Urinary bladder (tissue), 4 donors: ENCODE data around the gene PDE7B. TPM values are rescaled to one million over a fixed set of nuclear protein-coding genes. Genes with fewer than 3 reads are reported as not detected.

Source experiments
- DNase-seq: peaks from one replicate; pipeline ENCODE4 v3.0.0-alpha.2; 2015; ENCODE audit errors: extremely low spot score
- H3K27ac ChIP-seq: one replicate; pipeline ENCODE4 v1.5.1; 2013; ENCODE audit warnings: low read depth, mild to moderate bottlenecking, moderate library complexity
- H3K36me3 ChIP-seq: one replicate; pipeline ENCODE4 v1.6.1; 2013; ENCODE audit warnings: mild to moderate bottlenecking, moderate library complexity; ENCODE audit not compliant: insufficient read depth
- H3K4me1 ChIP-seq: one replicate; pipeline ENCODE4 v1.6.1; 2013; ENCODE audit warnings: mild to moderate bottlenecking, moderate library complexity; ENCODE audit not compliant: insufficient read depth
- H3K4me3 ChIP-seq: one replicate; pipeline ENCODE4 v1.5.1; 2013; ENCODE audit warnings: low read depth, low read length
- WGBS: extraction: QIAGEN DNeasy Blood & Tissue Kit; methylation state at CpG from one replicate; pipeline ENCODE4 v1.1.7; 2013; 5-methylcytosine and 5-hydroxymethylcytosine counted together
- polyA plus RNA-seq: library from polyadenylated mRNA; stranded (reverse); fragments of 200-250 nt; gene quantifications from one replicate; pipeline ENCODE4 v1.2.3, GENCODE V29; 2013
- total RNA-seq: library from RNA; depleted of rRNA; stranded (reverse); fragments of >200 nt; gene quantifications from one replicate; pipeline ENCODE4 v1.2.3, GENCODE V29; 2014
- donor health status: healthy with polysubstance abuse.
- donor health status: healthy.

Gene PDE7B
- total and polyA plus RNA-seq, 2 donors: 9.3 to 34.2 TPM

- Histone ChIP-seq H3K4me3 (no peak overlapping the region), H3K36me3 (no peaks in the 10 kb centered on the region), H3K27ac (no peak overlapping the region), H3K4me1 (peaks cover 1% of the 10 kb centered on the region)
- DNase-seq: no peak
- WGBS: 22% methylated on average over 6 of the region's 6 CpGs
Measured at GRCh38 chr6:136059308-136059707, 207.8 kb downstream of the PDE7B start.

DNA sequence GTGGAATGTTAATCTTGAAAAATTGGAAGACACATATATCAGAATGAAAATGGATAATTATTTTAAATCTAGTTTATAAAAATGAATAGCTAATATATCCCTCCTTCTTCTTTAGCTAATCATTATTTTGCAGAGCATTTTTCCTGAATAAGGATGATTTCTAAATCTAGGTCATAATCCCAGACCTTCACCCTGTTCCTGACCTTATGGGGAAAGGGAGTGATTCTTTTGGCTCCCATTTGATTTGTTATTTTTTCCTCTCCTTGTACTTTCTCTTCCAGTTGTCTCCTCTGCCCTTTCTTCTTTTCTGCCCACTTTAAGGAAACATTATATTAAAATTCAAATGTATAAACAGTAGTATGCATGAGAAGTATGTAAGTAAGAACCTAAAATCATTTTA is 208.6 kb downstream of the PDE7B start:
- H3K4me3 ChIP-seq: no peak overlapping the region
- H3K36me3 ChIP-seq: no peaks in the 10 kb centered on the region
- peaks cover 1% of the 10 kb centered on the region for H3K4me1 ChIP-seq
- no peak for DNase-seq
- H3K27ac ChIP-seq: no peak overlapping the region

GRCh38 chr6:136060759-136061158 is 209.3 kb downstream of the PDE7B start:
- Histone ChIP-seq H3K4me3 (no peak overlapping the region), H3K36me3 (no peaks in the 10 kb centered on the region), H3K27ac (no peak overlapping the region), H3K4me1 (peaks cover 1% of the 10 kb centered on the region)
- no peak for DNase-seq

- 96% methylated on average over 5 of the region's 5 CpGs for WGBS
- DNase-seq: no peak
- H3K36me3 ChIP-seq: no peaks in the 10 kb centered on the region
- H3K4me3 ChIP-seq: no peak overlapping the region
- H3K4me1 ChIP-seq: peaks cover 1% of the 10 kb centered on the region
- H3K27ac ChIP-seq: no peak overlapping the region
Measured at GRCh38 chr6:136061701-136062100, 210.2 kb downstream of the PDE7B start.

GRCh38 chr6:136063096-136063495 is 211.6 kb downstream of the PDE7B start:
- DNase-seq: no peak
- H3K4me3 ChIP-seq: no peak overlapping the region
- H3K4me1 ChIP-seq: peaks cover 1% of the 10 kb centered on the region
- WGBS: 86% methylated on average over 3 of the region's 3 CpGs
- no peaks in the 10 kb centered on the region for H3K36me3 ChIP-seq
- H3K27ac ChIP-seq: no peak overlapping the region

- WGBS: 90% methylated on average over 3 of the region's 3 CpGs
- H3K4me1 ChIP-seq: peaks cover under 1% of the 10 kb centered on the region
Measured at GRCh38 chr6:136066005-136066404, 214.5 kb downstream of the PDE7B start.

DNA sequence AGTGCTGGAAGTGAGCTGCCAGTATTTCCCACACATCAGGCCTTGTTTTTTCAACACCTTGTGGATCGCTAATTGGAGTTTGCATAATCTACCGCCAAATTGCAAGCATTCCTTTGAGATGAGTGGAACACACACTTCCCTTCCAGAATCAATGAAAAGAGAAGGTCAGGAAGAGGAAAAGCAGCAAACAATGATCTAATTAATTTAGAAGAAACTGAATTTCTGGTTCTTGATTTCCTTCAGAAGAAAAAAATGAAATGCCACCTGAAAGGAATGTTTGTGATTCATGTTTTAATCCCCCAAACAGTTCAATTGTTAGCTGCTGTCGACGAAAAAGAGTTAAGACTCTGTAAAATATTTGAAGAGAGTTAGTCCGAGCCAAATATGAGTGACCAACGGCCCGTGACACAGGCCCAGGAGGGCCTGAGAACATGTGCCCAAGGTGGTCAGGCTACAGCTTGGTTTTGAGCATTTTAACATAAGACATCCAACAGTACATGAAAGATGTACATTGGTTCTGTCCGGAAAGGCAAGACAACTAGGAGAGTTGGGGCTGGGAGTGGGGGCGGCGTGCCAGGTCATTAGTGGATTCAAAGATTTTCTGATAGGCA is 216.3 kb downstream of the PDE7B start:
- H3K36me3 ChIP-seq: no peaks in the 10 kb centered on the region
- no peak overlapping the region for H3K27ac ChIP-seq
- WGBS: 90% methylated on average over 10 of the region's 10 CpGs

More at GRCh38 chr6:136066005-136066404, 214.5 kb downstream of the PDE7B start:
- Histone ChIP-seq H3K4me3 (no peak overlapping the region), H3K36me3 (no peaks in the 10 kb centered on the region), H3K27ac (no peak overlapping the region)
- DNase-seq: no peak

DNA sequence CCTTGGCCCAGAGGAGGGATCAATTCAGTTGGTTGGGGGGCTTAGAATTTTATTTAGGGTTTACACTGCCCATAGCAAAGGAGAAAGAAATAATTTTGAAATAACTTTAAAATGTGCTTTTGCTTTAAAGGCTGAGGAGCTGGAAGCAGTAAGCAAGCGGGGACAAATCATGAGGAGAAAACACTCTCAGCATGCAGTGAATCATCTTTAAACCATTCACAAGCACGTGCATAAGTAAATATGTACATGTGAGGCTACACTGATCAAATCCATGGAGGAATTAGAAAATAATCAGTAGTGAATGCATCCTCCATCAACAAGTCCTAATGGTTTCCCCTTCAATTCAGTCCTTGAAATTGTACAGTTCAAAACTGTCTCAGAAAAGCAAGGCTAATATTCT is 217.6 kb downstream of the PDE7B start:
- no peaks in the 10 kb centered on the region for H3K36me3 ChIP-seq
- H3K27ac ChIP-seq: no peak overlapping the region
- 40% methylated on average over 2 of the region's 2 CpGs for WGBS
- H3K4me1 ChIP-seq: no peaks in the 10 kb centered on the region
- no peak for DNase-seq
- no peak overlapping the region for H3K4me3 ChIP-seq

More for the DNA sequence above, 216.3 kb downstream of the PDE7B start:
- Histone ChIP-seq H3K4me1 (no peaks in the 10 kb centered on the region), H3K4me3 (no peak overlapping the region)
- DNase-seq: no peak

GRCh38 chr6:136070815-136071214 is 219.3 kb downstream of the PDE7B start:
- Histone ChIP-seq H3K4me1 (no peaks in the 10 kb centered on the region), H3K36me3 (no peaks in the 10 kb centered on the region), H3K4me3 (no peak overlapping the region), H3K27ac (no peak overlapping the region)
- WGBS: 96% methylated on average over 5 of the region's 5 CpGs
- no peak for DNase-seq

DNA sequence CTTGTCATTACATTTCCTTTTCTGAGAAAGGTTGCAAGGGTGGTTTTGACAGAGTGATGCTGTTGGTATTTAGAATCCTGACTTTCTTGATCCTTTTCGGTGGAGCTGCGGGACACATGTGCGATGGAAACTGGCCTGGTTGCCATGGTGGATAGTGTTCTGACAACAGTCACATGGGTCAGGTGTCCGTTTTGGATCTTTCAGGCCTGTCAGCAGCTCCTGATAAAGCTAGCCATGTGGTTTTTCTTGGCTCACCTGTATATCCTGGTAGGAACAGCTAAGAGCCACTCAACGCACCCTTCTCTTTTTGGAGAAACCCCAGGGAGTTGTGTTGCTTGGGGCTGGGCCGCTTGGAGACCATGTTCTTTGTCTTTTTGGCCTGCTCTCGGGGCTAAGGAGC is 221.2 kb downstream of the PDE7B start:
- no peaks in the 10 kb centered on the region for H3K36me3 ChIP-seq
- 95% methylated on average over 7 of the region's 7 CpGs for WGBS
- no peak overlapping the region for H3K27ac ChIP-seq
- no peaks in the 10 kb centered on the region for H3K4me1 ChIP-seq
- no peak for DNase-seq
- H3K4me3 ChIP-seq: no peak overlapping the region

- DNase-seq: no peak
- Histone ChIP-seq H3K27ac (no peak overlapping the region), H3K4me1 (no peaks in the 10 kb centered on the region), H3K4me3 (no peak overlapping the region), H3K36me3 (no peaks in the 10 kb centered on the region)
- 89% methylated on average over 5 of the region's 5 CpGs for WGBS
Measured at GRCh38 chr6:136073216-136073615, 221.7 kb downstream of the PDE7B start.

GRCh38 chr6:136076496-136076895 is 225.0 kb downstream of the PDE7B start:
- H3K4me3 ChIP-seq: no peak overlapping the region
- H3K36me3 ChIP-seq: no peaks in the 10 kb centered on the region
- H3K4me1 ChIP-seq: no peaks in the 10 kb centered on the region
- no peak overlapping the region for H3K27ac ChIP-seq
- 84% methylated on average over 3 of the region's 3 CpGs for WGBS
- DNase-seq: no peak

GRCh38 chr6:136077834-136078576 is 226.5 kb downstream of the PDE7B start:
- Histone ChIP-seq H3K4me1 (no peaks in the 10 kb centered on the region), H3K4me3 (no peak overlapping the region), H3K36me3 (no peaks in the 10 kb centered on the region), H3K27ac (no peak overlapping the region)
- WGBS: 62% methylated on average over 5 of the region's 5 CpGs
- DNase-seq: no peak

- WGBS: 76% methylated on average over 6 of the region's 6 CpGs
- peak overlapping the region; percentile 38 for H3K27ac ChIP-seq
Measured at GRCh38 chr6:136079701-136080565, 228.4 kb downstream of the PDE7B start.

More at GRCh38 chr6:136079701-136080565, 228.4 kb downstream of the PDE7B start:
- Histone ChIP-seq H3K4me1 (no peaks in the 10 kb centered on the region), H3K4me3 (no peak overlapping the region), H3K36me3 (no peaks in the 10 kb centered on the region)
- no peak for DNase-seq
